ENCODE data around the gene AP5B1.

Gene AP5B1

GRCh38 chr11:65791719-65792213 is 11.0 kb upstream of the AP5B1 start:
- Histone ChIP-seq H4K8ac (ENCODE audit: low read depth, low read length) (no peak overlapping the region), H3K4me1 (ENCODE audit: control insufficient read depth, low read depth, low read length) (peaks cover 3% of the 10 kb centered on the region), H3K9ac (ENCODE audit: low read length) (no peak overlapping the region), H4K5ac (ENCODE audit: low read length) (no peak overlapping the region), H2BK5ac (ENCODE audit: low read length) (no peak overlapping the region), H2BK15ac (replicated peaks; ENCODE audit: low read depth) (no peak overlapping the region), H3K79me2 (ENCODE audit: control insufficient read depth, insufficient read depth, low read length) (no peaks in the 10 kb centered on the region), H3K18ac (ENCODE audit: low read length) (no peak overlapping the region), H3K4me3 (ENCODE audit: low read length) (no peak overlapping the region), H3K4me2 (ENCODE audit: low read length) (no peak overlapping the region), H3K79me1 (ENCODE audit: low read length) (no peaks in the 10 kb centered on the region), H2AK5ac (ENCODE audit: low read length) (no peak overlapping the region), H3K27ac (ENCODE audit: low read depth, low read length) (no peak overlapping the region), H3K23ac (ENCODE audit: low read length) (no peak overlapping the region), H3K27me3 (ENCODE audit: insufficient read depth, low read length, poor library complexity) (peaks cover 4% of the 10 kb centered on the region), H2BK120ac (ENCODE audit: low read depth, low read length) (no peak overlapping the region), H3K56ac (ENCODE audit: low read length) (no peak overlapping the region), H3K4ac (ENCODE audit: low read depth, low read length) (no peak overlapping the region), H3K36me3 (ENCODE audit: control insufficient read depth, insufficient read depth, low read length) (no peaks in the 10 kb centered on the region)
- DNase-seq = no peak
- no CpG with 5 or more reads among the region's 13 CpGs for WGBS (ENCODE audit: extremely low coverage, insufficient coverage, low lambda C conversion rate)

DNA sequence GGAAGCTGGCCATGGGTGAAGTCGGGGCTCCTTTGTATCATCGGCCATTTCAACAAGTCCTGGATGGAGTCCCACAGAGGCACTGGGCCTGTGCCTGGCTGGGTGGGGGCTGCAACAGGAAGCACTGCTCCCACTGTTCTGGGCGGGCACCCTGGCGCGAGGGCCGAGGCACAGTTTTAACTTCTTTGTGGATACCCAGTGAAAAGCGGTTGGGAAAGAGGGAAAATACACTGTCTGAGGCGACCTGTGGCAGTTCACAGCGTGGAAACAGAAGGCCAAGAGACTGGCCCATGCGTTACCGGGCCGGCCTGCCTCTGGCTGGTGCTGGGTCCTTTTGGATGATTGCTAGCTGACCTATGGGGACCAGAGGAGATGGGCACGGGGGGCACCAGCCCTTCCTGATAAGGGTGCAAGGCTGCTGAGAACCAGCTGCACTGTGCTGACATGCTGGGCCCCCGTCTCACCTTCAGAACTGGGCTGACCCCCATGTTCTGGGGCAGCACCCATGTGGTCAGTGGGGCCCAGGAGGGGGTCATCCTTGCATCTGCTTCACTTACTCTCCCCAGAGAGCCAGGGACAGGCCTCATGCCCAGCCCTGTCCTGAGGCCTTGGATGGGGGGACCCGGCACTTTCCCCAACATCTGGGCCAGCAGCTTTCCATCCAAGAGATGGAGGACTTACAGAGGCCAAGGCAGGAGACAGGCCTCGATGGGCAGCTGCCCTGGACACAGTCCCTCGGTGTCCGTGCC is 10.3 kb upstream of the AP5B1 start:
- no CpG with 5 or more reads among the region's 18 CpGs for WGBS (ENCODE audit: extremely low coverage, insufficient coverage, low lambda C conversion rate)
- no peak overlapping the region for H3K23ac ChIP-seq (ENCODE audit: low read length)
- H3K27ac ChIP-seq (ENCODE audit: low read depth, low read length) = no peak overlapping the region
- H3K36me3 ChIP-seq (ENCODE audit: control insufficient read depth, insufficient read depth, low read length) = no peaks in the 10 kb centered on the region
- no peak overlapping the region for H3K18ac ChIP-seq (ENCODE audit: low read length)
- peak overlapping the region; percentile 15 for H3K56ac ChIP-seq (ENCODE audit: low read length)
- peaks cover 8% of the 10 kb centered on the region for H3K27me3 ChIP-seq (ENCODE audit: insufficient read depth, low read length, poor library complexity)
- no peak overlapping the region for H4K8ac ChIP-seq (ENCODE audit: low read depth, low read length)
- H3K4me3 ChIP-seq (ENCODE audit: low read length) = no peak overlapping the region
- no peak overlapping the region for H3K4me2 ChIP-seq (ENCODE audit: low read length)
- H3K79me1 ChIP-seq (ENCODE audit: low read length) = no peaks in the 10 kb centered on the region
- no peak overlapping the region for H2AK5ac ChIP-seq (ENCODE audit: low read length)
- no peak overlapping the region for H2BK120ac ChIP-seq (ENCODE audit: low read depth, low read length)
- H3K4me1 ChIP-seq (ENCODE audit: control insufficient read depth, low read depth, low read length) = peaks cover 3% of the 10 kb centered on the region
- no peak overlapping the region for H2BK15ac ChIP-seq (replicated peaks; ENCODE audit: low read depth)
- H4K5ac ChIP-seq (ENCODE audit: low read length) = no peak overlapping the region
- H3K9ac ChIP-seq (ENCODE audit: low read length) = no peak overlapping the region
- DNase-seq = no peak
- no peaks in the 10 kb centered on the region for H3K79me2 ChIP-seq (ENCODE audit: control insufficient read depth, insufficient read depth, low read length)
- no peak overlapping the region for H3K4ac ChIP-seq (ENCODE audit: low read depth, low read length)
- no peak overlapping the region for H2BK5ac ChIP-seq (ENCODE audit: low read length)

DNA sequence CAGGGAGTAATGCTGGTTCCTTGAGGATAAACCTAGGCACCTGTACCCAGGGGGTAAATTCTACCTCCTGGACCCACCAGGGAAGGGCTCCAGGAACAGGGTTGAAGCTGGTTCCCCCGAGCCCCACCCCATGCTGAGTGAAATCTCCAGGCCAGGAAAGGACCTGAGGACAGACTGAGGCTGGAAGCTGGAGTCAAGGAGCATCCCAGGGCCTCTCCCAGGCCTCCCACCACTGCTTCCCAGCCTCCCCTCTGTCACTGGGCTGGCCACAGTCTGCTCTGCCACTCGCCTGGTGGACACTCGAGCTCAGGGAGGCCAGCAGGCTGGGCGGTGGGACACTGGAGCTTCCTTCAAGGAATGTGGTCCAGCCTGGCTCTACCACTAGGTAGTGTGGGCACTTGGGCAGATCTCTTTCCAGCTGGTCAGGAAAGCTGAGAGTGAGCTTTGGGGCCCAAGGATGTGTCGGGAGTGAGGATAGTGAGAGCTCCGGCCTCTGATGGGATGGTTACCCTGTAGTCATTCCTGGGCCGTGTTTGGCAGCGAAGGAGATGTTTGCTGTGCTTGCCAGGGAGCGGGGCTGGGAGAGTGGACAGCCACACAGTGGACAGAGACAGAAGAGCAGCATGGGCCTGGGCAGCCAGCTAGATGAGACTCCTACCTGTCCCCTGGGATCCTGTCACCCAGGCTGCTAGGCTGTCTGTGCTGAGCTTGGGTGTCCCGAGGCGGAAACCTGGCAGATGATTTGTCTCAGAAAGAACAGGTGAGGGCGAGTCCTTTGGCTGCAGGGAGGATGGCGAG is 9.5 kb upstream of the AP5B1 start:
- H3K9ac ChIP-seq (ENCODE audit: low read length) = no peak overlapping the region
- no peak overlapping the region for H2AK5ac ChIP-seq (ENCODE audit: low read length)
- H2BK120ac ChIP-seq (ENCODE audit: low read depth, low read length) = no peak overlapping the region
- H3K79me2 ChIP-seq (ENCODE audit: control insufficient read depth, insufficient read depth, low read length) = no peaks in the 10 kb centered on the region
- no peak overlapping the region for H3K4ac ChIP-seq (ENCODE audit: low read depth, low read length)
- no peak overlapping the region for H3K56ac ChIP-seq (ENCODE audit: low read length)
- no peak overlapping the region for H3K18ac ChIP-seq (ENCODE audit: low read length)
- no peak overlapping the region for H4K8ac ChIP-seq (ENCODE audit: low read depth, low read length)
- no CpG with 5 or more reads among the region's 13 CpGs for WGBS (ENCODE audit: extremely low coverage, insufficient coverage, low lambda C conversion rate)
- no peak overlapping the region for H3K4me2 ChIP-seq (ENCODE audit: low read length)
- H3K4me1 ChIP-seq (ENCODE audit: control insufficient read depth, low read depth, low read length) = peaks cover 3% of the 10 kb centered on the region
- H3K79me1 ChIP-seq (ENCODE audit: low read length) = no peaks in the 10 kb centered on the region
- no peak overlapping the region for H4K5ac ChIP-seq (ENCODE audit: low read length)
- H3K4me3 ChIP-seq (ENCODE audit: low read length) = no peak overlapping the region
- DNase-seq = no peak
- H2BK5ac ChIP-seq (ENCODE audit: low read length) = no peak overlapping the region
- no peak overlapping the region for H2BK15ac ChIP-seq (replicated peaks; ENCODE audit: low read depth)
- peaks cover 14% of the 10 kb centered on the region for H3K27me3 ChIP-seq (ENCODE audit: insufficient read depth, low read length, poor library complexity)
- no peaks in the 10 kb centered on the region for H3K36me3 ChIP-seq (ENCODE audit: control insufficient read depth, insufficient read depth, low read length)
- H3K23ac ChIP-seq (ENCODE audit: low read length) = no peak overlapping the region
- H3K27ac ChIP-seq (ENCODE audit: low read depth, low read length) = no peak overlapping the region

GRCh38 chr11:65789230-65790103 is 8.7 kb upstream of the AP5B1 start:
- H2AK5ac ChIP-seq (ENCODE audit: low read length) = no peak overlapping the region
- no peak overlapping the region for H3K18ac ChIP-seq (ENCODE audit: low read length)
- no peaks in the 10 kb centered on the region for H3K79me2 ChIP-seq (ENCODE audit: control insufficient read depth, insufficient read depth, low read length)
- H3K4ac ChIP-seq (ENCODE audit: low read depth, low read length) = no peak overlapping the region
- no peak overlapping the region for H3K23ac ChIP-seq (ENCODE audit: low read length)
- no peak overlapping the region for H3K56ac ChIP-seq (ENCODE audit: low read length)
- no peak overlapping the region for H2BK15ac ChIP-seq (replicated peaks; ENCODE audit: low read depth)
- no peak overlapping the region for H3K4me3 ChIP-seq (ENCODE audit: low read length)
- H3K4me1 ChIP-seq (ENCODE audit: control insufficient read depth, low read depth, low read length) = peaks cover 3% of the 10 kb centered on the region
- H3K9ac ChIP-seq (ENCODE audit: low read length) = no peak overlapping the region
- WGBS (ENCODE audit: extremely low coverage, insufficient coverage, low lambda C conversion rate) = no CpG with 5 or more reads among the region's 14 CpGs
- H3K4me2 ChIP-seq (ENCODE audit: low read length) = no peak overlapping the region
- no peak overlapping the region for H2BK5ac ChIP-seq (ENCODE audit: low read length)
- H3K27me3 ChIP-seq (ENCODE audit: insufficient read depth, low read length, poor library complexity) = peaks cover 14% of the 10 kb centered on the region
- DNase-seq = no peak
- no peak overlapping the region for H2BK120ac ChIP-seq (ENCODE audit: low read depth, low read length)
- no peak overlapping the region for H4K5ac ChIP-seq (ENCODE audit: low read length)
- H3K27ac ChIP-seq (ENCODE audit: low read depth, low read length) = no peak overlapping the region
- H3K79me1 ChIP-seq (ENCODE audit: low read length) = no peaks in the 10 kb centered on the region
- no peaks in the 10 kb centered on the region for H3K36me3 ChIP-seq (ENCODE audit: control insufficient read depth, insufficient read depth, low read length)
- no peak overlapping the region for H4K8ac ChIP-seq (ENCODE audit: low read depth, low read length)

DNA sequence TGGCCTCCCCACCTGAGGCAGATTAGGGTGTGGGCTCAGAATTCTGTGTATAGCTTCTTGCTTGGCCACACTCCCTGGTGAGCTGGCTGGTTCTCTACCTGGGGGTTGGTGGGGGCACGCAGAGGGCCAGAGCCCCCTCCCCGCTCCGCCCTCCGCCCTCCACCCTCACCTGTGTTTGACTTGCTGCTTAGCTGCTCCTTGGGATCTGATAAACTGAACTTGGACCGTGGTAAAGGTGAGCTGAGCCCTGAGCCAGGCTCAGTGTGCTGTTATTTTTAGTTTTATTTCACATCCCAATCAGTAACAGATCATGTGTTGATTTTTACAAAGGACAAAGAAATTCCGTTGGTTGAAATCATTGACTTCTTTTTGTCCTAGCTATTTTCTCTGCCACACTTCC is 8.0 kb upstream of the AP5B1 start:
- Histone ChIP-seq H3K27ac (ENCODE audit: low read depth, low read length) (no peak overlapping the region), H3K23ac (ENCODE audit: low read length) (no peak overlapping the region), H3K79me2 (ENCODE audit: control insufficient read depth, insufficient read depth, low read length) (no peaks in the 10 kb centered on the region), H3K27me3 (ENCODE audit: insufficient read depth, low read length, poor library complexity) (peaks cover 14% of the 10 kb centered on the region), H2BK15ac (replicated peaks; ENCODE audit: low read depth) (no peak overlapping the region), H3K36me3 (ENCODE audit: control insufficient read depth, insufficient read depth, low read length) (no peaks in the 10 kb centered on the region), H4K8ac (ENCODE audit: low read depth, low read length) (no peak overlapping the region), H3K4me3 (ENCODE audit: low read length) (no peak overlapping the region), H3K4me2 (ENCODE audit: low read length) (no peak overlapping the region), H2BK5ac (ENCODE audit: low read length) (no peak overlapping the region), H3K9ac (ENCODE audit: low read length) (peak overlapping the region; percentile 20), H3K79me1 (ENCODE audit: low read length) (no peaks in the 10 kb centered on the region), H2BK120ac (ENCODE audit: low read depth, low read length) (no peak overlapping the region), H3K18ac (ENCODE audit: low read length) (peak overlapping the region; percentile 12), H3K4ac (ENCODE audit: low read depth, low read length) (no peak overlapping the region), H2AK5ac (ENCODE audit: low read length) (peak overlapping the region; percentile 74), H3K4me1 (ENCODE audit: control insufficient read depth, low read depth, low read length) (peaks cover 3% of the 10 kb centered on the region), H3K56ac (ENCODE audit: low read length) (peak overlapping the region; percentile 78), H4K5ac (ENCODE audit: low read length) (no peak overlapping the region)
- no CpG with 5 or more reads among the region's 6 CpGs for WGBS (ENCODE audit: extremely low coverage, insufficient coverage, low lambda C conversion rate)
- no peak for DNase-seq

Measured in mesendoderm (in vitro differentiated cells).